HG03457 (cell line): ENCODE data around the gene ARHGEF28.

Experiments used
- ATAC-seq: cut with Tn5 transposase; IDR thresholded peaks from one replicate; pipeline ENCODE4 v1.9.1; 2021; ENCODE audit warnings: moderate number of reproducible peaks; ENCODE audit not compliant: unreplicated experiment

ARHGEF28 gene

GRCh38 chr5:73841641-73842040 is 215.6 kb downstream of the ARHGEF28 start:
- ATAC-seq, result no peak

- no peak for ATAC-seq
Measured at GRCh38 chr5:73844165-73844564, 218.2 kb downstream of the ARHGEF28 start.

GRCh38 chr5:73851471-73852181 is 225.6 kb downstream of the ARHGEF28 start:
- ATAC-seq, result no peak

- ATAC-seq, result no peak
Measured at GRCh38 chr5:73853091-73853490, 227.1 kb downstream of the ARHGEF28 start.

GRCh38 chr5:73856997-73857396 is 231.0 kb downstream of the ARHGEF28 start:
- ATAC-seq, result no peak

GRCh38 chr5:73857446-73857845 is 231.4 kb downstream of the ARHGEF28 start:
- ATAC-seq, result no peak

- no peak for ATAC-seq
Measured at GRCh38 chr5:73858054-73858453, 232.1 kb downstream of the ARHGEF28 start.

GRCh38 chr5:73858776-73859175 is 232.8 kb downstream of the ARHGEF28 start:
- ATAC-seq, result no peak

- no peak for ATAC-seq
Measured at GRCh38 chr5:73859696-73860095, 233.7 kb downstream of the ARHGEF28 start.

- ATAC-seq, result no peak
Measured at GRCh38 chr5:73861313-73861988, 235.5 kb downstream of the ARHGEF28 start.

- no peak for ATAC-seq
Measured at GRCh38 chr5:73862796-73863195, 236.8 kb downstream of the ARHGEF28 start.

- no peak for ATAC-seq
Measured at GRCh38 chr5:73863876-73864275, 237.9 kb downstream of the ARHGEF28 start.

- ATAC-seq, result no peak
Measured at GRCh38 chr5:73865315-73865714, 239.3 kb downstream of the ARHGEF28 start.

- no peak for ATAC-seq
Measured at GRCh38 chr5:73867345-73868335, 241.6 kb downstream of the ARHGEF28 start.

- ATAC-seq, result no peak
Measured at GRCh38 chr5:73883646-73884045, 257.6 kb downstream of the ARHGEF28 start.

- no peak for ATAC-seq
Measured at GRCh38 chr5:73887688-73888087, 261.7 kb downstream of the ARHGEF28 start.

- no peak for ATAC-seq
Measured at GRCh38 chr5:73890569-73890968, 264.6 kb downstream of the ARHGEF28 start.

GRCh38 chr5:73892218-73892617 is 266.2 kb downstream of the ARHGEF28 start:
- ATAC-seq, result no peak

- no peak for ATAC-seq
Measured at GRCh38 chr5:73892806-73893205, 266.8 kb downstream of the ARHGEF28 start.

- ATAC-seq, result no peak
Measured at GRCh38 chr5:73893813-73894212, 267.8 kb downstream of the ARHGEF28 start.

GRCh38 chr5:73894860-73895259 is 268.9 kb downstream of the ARHGEF28 start:
- ATAC-seq, result no peak
